Activated CD8-positive, alpha-beta memory T cell treated with anti-CD3 and anti-CD28 coated beads, Interleukin-2, amount 50 U/mL, for 1 hour (primary cell): Measurements from ENCODE around the gene UBE2G2.

Experiments
- DNase-seq: peaks from one replicate; pipeline ENCODE4 v3.0.0-alpha.2; 2020; ENCODE audit errors: extremely low read depth

Gene UBE2G2

GRCh38 chr21:44750675-44751025 lies 51.0 kb downstream of the UBE2G2 start:
- no peak for DNase-seq

- DNase-seq: no peak
Measured at GRCh38 chr21:44749759-44750674, 51.6 kb downstream of the UBE2G2 start.

DNA sequence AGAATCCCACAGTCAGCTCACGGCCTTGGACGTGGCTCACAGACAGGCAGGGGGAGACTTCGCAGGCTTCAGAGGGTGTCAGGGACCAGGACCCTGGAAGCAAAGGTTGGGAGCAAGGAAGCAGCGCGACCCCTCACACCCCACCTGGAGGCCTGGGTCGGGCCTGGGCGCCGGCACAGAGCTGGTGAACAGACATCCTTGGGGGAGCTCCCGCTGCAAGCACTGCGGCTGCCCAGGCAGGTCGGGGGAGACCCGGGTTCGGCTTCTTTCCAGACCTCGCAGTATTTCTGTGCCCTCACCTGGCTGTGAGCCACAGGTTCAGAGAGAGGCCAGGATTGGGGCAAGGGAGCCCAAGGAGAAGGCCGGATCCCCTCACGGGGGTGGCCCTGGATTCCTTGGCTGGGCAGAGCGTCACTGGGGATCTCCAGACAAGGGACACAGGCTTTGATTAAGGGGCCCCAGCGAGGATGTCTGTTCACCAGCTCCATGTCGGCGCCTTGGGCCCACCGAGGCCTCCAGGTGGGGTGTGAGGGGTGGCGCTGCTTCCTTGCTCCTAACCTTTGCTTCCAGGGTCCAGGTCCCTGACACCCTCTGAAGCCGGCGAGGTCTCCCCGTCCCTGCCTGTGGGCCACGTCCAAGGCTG lies 52.4 kb downstream of the UBE2G2 start:
- no peak for DNase-seq

- no peak for DNase-seq
Measured at GRCh38 chr21:44748621-44749020, 53.0 kb downstream of the UBE2G2 start.

GRCh38 chr21:44742418-44743153 lies 59.0 kb downstream of the UBE2G2 start:
- no peak for DNase-seq

DNA sequence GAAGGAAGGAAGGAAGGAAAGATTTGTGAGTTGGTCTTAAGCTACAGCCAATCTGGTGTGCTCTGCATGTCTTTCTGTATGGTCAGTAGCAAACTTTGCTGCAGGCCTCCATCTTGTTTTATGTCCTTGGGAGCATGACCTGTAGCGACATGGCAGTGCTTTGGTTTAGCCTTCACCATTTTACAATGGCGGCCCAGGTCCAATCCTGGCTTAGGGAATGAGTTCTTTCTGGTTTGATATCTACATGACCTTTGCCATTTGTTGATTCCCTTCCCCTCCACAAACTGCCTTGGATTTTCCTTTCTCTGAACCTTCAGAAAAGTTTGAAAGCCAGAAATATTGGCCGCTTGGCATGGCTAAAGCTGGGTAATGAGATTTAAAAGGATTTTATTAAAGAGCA lies 59.7 kb downstream of the UBE2G2 start:
- DNase-seq: no peak

DNA sequence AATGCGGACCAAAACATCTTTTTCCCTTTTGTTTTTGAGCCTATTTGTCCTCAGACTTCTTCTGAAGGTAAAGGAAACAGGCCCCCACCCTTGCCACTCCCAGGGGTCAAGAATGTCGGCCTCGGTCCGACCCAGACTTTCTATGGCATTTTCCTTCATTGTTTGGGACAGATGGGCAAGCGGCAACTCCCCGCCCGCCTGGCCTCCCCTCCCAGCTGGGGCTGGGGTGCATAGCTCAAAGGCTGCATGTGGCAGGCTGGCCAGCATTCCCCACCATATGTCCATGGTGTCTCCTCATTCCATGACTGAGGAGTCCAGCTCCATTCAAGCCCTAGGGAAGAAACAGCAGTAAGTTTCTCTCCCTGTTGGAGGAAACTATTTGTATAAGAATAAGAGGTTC lies 60.9 kb downstream of the UBE2G2 start:
- DNase-seq: no peak

- no peak for DNase-seq
Measured at GRCh38 chr21:44739316-44739715, 62.3 kb downstream of the UBE2G2 start.

DNA sequence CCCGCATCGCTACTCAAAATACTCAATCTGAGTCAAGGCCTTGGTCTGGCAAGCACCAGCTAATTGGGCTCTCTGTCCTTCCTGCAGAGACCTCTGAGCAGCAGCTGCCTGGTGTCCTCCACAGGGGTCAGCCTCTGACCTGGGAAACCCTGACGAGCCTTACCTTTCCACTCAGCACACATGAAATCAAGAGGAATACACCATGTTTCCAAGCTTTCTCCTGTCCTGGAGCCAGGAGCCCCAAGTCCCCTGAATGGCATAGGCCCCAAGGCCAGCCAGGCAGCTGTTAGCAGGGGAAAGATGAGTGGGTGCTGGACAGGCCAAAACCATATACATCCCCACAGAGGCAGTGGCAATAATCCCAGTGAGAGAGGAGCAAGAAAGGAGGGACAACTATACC lies 63.0 kb downstream of the UBE2G2 start:
- DNase-seq: no peak

- no peak for DNase-seq
Measured at GRCh38 chr21:44737706-44738354, 63.8 kb downstream of the UBE2G2 start.

DNA sequence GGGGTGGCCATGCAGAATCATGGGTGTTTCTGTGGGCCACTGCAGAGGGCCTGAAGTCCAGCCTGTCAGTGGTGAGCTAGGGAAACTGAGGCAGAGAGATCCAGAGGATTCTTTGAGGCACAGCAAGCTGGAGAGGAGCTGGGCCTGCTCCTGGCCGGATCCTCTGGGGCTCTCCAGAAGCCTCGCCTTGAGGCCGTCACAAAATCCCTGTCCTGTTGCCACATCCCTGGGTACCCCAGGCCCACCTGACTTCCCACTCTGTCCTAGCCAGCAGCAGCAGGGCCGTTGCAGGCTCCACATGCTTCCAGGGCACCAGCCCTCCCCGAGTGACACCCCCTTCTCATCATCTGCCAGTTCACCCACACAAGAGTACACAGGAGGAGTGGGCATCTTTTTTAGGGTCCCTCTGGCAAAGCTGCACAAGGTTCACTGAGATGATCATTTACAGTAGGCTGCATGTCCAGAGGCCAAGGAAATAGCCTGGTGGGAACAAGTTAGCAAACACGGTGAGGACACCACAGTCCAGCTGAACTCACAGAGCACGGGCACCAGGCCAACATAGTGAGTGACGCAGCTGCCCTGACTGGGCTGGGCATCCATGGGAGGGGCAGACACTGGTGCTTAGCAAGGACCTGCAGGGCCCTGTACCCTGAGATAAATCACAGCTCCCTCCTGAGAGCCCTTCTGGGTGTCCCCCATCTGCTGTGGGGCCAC lies 65.2 kb downstream of the UBE2G2 start:
- DNase-seq: no peak

- no peak for DNase-seq
Measured at GRCh38 chr21:44735821-44736220, 65.8 kb downstream of the UBE2G2 start.

- no peak for DNase-seq
Measured at GRCh38 chr21:44734841-44735240, 66.8 kb downstream of the UBE2G2 start.

DNA sequence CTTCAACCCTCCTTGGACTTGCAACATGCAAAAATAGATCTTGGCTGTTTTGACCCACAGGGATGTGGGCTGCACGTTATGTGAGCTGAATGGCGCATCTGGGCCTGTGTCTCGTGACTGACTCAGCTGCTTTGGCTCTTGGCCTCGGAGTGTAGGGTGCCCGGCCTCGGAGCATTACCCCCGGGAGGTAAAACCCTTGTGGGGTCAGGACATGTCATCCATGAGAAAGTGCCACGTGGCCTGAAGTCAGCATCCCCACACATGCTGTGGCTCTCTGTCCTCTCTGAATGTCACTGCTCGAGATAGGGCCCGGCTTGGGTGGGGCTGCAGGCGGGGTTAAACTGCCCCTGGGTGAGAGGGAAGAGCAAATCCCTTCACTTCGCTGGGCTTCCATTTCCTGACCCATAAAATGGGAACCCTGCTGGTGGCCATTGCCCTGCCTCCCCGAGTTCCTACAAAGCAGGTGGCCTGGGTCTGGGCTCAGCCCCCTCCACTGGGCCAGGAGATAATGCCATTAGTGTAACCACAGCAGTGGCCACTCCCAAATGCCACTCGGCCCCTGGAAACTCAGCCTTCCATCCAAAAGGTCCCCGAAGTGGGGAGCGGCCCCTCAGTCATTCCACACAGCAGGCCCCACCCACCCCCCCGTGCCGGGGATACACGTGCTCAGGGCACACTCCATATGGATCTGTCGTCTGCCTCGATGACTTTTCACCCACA lies 67.4 kb downstream of the UBE2G2 start:
- no peak for DNase-seq

DNA sequence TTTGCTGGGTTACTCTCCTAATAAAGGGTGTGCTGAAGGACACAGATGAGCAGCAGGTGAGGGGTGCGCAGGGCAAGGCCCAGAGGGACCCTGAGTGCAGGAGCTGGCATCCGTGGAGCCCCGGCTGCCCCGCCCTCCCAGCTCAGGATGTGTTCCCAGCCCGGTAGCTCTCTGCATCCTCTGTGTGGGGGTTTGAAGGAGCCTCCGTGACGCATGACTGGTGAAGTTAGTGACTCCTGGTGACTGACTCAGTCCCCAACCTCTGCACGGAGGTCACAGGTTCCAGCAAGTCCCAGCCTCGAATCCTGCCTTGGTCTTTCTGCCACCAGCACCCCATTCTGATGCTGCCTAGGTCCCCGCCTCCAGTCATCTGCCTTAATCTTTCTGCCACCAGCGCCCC lies 68.7 kb downstream of the UBE2G2 start:
- DNase-seq: no peak

DNA sequence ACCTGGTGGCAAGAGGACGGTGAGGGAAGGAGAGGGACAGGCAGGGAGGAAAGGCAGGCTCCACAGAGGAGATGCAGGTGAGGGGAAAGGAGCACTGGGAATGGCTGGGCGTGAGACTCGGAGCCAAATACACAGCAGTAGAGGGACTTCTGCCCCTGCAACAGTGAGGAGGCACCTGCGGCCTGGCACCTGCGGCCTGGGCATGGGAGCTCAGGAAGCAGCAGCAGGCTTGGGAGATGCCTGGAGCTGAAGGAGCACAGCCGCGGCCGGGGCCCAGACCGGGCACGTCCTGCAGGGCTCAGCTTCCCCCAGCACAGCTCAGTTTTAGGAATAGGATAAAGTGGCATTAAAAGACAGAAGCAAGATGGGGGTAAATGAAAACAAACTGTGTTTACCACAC lies 69.4 kb downstream of the UBE2G2 start:
- no peak for DNase-seq

GRCh38 chr21:44730951-44731579 lies 70.6 kb downstream of the UBE2G2 start:
- DNase-seq: no peak

DNA sequence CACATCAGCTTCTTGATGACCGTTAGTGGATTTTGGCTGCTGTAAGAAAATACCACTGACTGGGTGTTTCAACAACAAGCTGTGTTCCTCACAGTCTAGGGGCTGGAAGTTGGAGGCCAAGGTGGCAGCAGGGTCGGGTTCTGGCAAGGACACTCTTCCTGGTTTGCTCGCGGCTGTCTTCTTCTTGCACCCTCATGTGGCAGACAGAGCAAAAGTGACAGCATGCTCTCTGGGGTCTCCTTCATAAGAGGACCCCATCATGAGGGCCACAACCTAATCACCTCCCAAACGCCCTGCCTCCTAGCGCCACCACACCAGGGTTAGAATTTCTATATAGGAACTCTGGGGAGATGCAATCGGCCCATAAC lies 71.6 kb downstream of the UBE2G2 start:
- DNase-seq: no peak

DNA sequence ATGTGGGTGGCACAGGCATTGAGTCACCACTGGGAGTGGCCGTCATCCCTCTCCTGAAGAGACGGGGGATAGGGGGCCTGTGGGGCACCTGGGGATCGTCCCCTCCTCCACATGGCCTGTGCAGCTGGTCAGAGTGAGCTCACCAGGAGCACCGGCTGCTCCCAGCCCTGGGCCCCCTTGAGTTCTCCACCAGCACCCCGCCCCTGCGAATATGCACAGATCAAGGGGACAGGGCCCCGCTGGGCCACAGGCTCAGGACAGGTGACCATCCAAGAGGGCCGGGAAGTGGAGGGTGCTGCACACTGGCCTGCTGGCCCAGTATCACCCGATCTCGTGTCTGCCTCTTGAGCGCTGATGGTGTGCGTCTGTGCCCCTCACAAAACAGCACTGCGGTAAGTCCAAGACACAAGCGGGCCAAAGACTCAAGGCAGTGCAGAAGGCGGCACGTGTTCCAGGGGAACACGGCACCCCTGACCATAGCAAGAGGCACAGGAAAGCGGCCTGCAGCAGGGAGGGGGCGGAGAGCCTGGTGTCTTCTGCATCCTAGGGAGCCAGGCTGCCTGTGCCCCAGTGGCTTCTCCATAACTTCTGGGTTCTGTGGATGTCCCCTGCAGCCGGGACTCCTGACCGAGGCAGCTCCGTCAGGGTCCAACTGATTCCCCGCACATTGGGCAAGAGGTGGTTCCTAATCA lies 72.1 kb downstream of the UBE2G2 start:
- no peak for DNase-seq

- no peak for DNase-seq
Measured at GRCh38 chr21:44728716-44729115, 72.9 kb downstream of the UBE2G2 start.
